CD4-positive, alpha-beta T cell treated with Interleukin-4 for 4 hours (primary cell): Measurements from ENCODE around the gene CEBPZ.
A peak's percentile ranks its signal among the peaks of the same experiment; 100 is the strongest.
"Not testable (repeated sequence)": the region's sequence is repeated elsewhere in the genome, so short reads cannot be mapped to it uniquely, and the experiment has no call there.

Experiments used
- DNase-seq: peaks from one replicate; pipeline ENCODE4 v3.0.0-alpha.2; 2020

CEBPZ gene

GRCh38 chr2:37231241-37232130 lies at the start of gene CEBPZ, which contains the start of gene NDUFAF7:
Gene CEBPZ (minus strand): TSS chr2:37231596. CDS start chr2:37231567, 29 bp downstream.
Gene NDUFAF7 (plus strand): TSS chr2:37231658. CDS start chr2:37231706, 48 bp downstream.
- peak; percentile 87 for DNase-seq

- no peak for DNase-seq
These were observed 44.9 kb upstream of the CEBPZ start for GRCh38 chr2:37276291-37276690.

- no peak for DNase-seq
These were observed 43.1 kb upstream of the CEBPZ start for GRCh38 chr2:37274359-37274965.

GRCh38 chr2:37271376-37272067 lies 40.1 kb upstream of the CEBPZ start:
- DNase-seq = no peak

GRCh38 chr2:37268111-37268510 lies 36.7 kb upstream of the CEBPZ start:
- DNase-seq = no peak

GRCh38 chr2:37267685-37268084 lies 36.3 kb upstream of the CEBPZ start:
- DNase-seq = no peak

GRCh38 chr2:37263839-37264238 lies 32.4 kb upstream of the CEBPZ start:
- no peak for DNase-seq

- DNase-seq = no peak
These were observed 31.1 kb upstream of the CEBPZ start for GRCh38 chr2:37262522-37262921.

- DNase-seq = no peak
These were observed 19.7 kb upstream of the CEBPZ start for GRCh38 chr2:37250869-37251740.

GRCh38 chr2:37246205-37246604 lies 14.8 kb upstream of the CEBPZ start:
- DNase-seq = no peak

- no peak for DNase-seq
These were observed 13.4 kb upstream of the CEBPZ start for GRCh38 chr2:37244755-37245154.

- peak; percentile 10 for DNase-seq
These were observed 12.6 kb upstream of the CEBPZ start for GRCh38 chr2:37244017-37244416.

- DNase-seq = peak; percentile 48
These were observed 12.0 kb upstream of the CEBPZ start for GRCh38 chr2:37243435-37243834.

GRCh38 chr2:37232131-37232933 lies 936 bp upstream of the CEBPZ start:
- DNase-seq = no peak

GRCh38 chr2:37230581-37230980 lies 815 bp downstream of the CEBPZ start:
- no peak for DNase-seq

GRCh38 chr2:37228788-37229187 lies 2.6 kb downstream of the CEBPZ start:
- DNase-seq = no peak

- no peak for DNase-seq
These were observed 4.5 kb downstream of the CEBPZ start for GRCh38 chr2:37226863-37227262.

- not testable (repeated sequence) for DNase-seq
These were observed 6.3 kb downstream of the CEBPZ start for GRCh38 chr2:37225129-37225528.

GRCh38 chr2:37224063-37224462 lies 7.3 kb downstream of the CEBPZ start:
- DNase-seq = no peak

- no peak for DNase-seq
These were observed 8.3 kb downstream of the CEBPZ start for GRCh38 chr2:37223131-37223530.

- no peak for DNase-seq
These were observed 12.3 kb downstream of the CEBPZ start for GRCh38 chr2:37219046-37219445.

GRCh38 chr2:37215250-37215649 lies 16.1 kb downstream of the CEBPZ start:
- no peak for DNase-seq
